Measurements from ENCODE around the gene CCDC191. TPM values are rescaled to one million over a fixed set of nuclear protein-coding genes. Genes with fewer than 3 reads are reported as not detected.

The CCDC191 gene
- total RNA-seq, 4 donors from 2014 or later = 5.7 to 27.7 (median 11.7) TPM

DNA sequence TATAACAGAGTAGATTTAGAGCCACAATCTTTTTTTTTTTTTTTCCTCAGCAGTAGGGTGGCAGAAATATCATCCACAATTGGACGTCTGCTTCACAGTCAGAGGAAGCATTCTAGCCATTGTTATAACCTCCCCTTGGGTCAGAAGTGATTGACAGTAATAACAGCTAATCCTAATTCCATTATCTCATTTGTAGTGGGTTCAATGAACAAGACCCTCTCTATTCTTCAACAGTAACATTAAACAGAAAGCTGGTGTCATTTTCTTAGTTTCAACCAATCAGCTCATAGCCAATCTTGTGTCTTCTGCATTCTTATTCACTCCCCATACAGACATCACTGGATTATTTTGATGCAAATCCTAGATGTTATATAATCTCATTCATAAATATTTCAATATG, 44.8 kb upstream of the CCDC191 start:
- DNase-seq = no peak
- no peaks in the 10 kb centered on the region for H3K36me3 ChIP-seq
- no peaks in the 10 kb centered on the region for H3K27me3 ChIP-seq
- in situ Hi-C loops (cut with MboI; ENCODE audit: low pct_ligation_motif_present in 1 of 4, low pct_unique_long_range_greater_than_20kb in 1 of 4, low sequenced_read_pairs in 3 of 4) = no loop called here
- no peaks in the 10 kb centered on the region for H3K4me1 ChIP-seq
- intact Hi-C loops (cut with DNase I; ENCODE audit: low total_unique reads) = no loop called here
- no peak overlapping the region for H3K27ac ChIP-seq
- TF ChIP-seq, protein P1, sequence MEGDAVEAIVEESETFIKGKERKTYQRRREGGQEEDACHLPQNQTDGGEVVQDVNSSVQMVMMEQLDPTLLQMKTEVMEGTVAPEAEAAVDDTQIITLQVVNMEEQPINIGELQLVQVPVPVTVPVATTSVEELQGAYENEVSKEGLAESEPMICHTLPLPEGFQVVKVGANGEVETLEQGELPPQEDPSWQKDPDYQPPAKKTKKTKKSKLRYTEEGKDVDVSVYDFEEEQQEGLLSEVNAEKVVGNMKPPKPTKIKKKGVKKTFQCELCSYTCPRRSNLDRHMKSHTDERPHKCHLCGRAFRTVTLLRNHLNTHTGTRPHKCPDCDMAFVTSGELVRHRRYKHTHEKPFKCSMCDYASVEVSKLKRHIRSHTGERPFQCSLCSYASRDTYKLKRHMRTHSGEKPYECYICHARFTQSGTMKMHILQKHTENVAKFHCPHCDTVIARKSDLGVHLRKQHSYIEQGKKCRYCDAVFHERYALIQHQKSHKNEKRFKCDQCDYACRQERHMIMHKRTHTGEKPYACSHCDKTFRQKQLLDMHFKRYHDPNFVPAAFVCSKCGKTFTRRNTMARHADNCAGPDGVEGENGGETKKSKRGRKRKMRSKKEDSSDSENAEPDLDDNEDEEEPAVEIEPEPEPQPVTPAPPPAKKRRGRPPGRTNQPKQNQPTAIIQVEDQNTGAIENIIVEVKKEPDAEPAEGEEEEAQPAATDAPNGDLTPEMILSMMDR (IDR thresholded peaks at IDR 0.05) = no peak
- TF ChIP-seq POLR2AphosphoS5 (IDR thresholded peaks at IDR 0.05) (no peak), EP300 (IDR thresholded peaks at IDR 0.05; ENCODE audit: low read depth) (no peak), POLR2A (IDR thresholded peaks at IDR 0.05) (no peak)
- 44 to 66% methylated on average over 1 of the region's 1 CpG for WGBS, 2 donors (ENCODE audit: low coverage in 1 of 2)
- H3K4me3 ChIP-seq = no peak overlapping the region
- H3K9me3 ChIP-seq = no peaks in the 10 kb centered on the region

DNA sequence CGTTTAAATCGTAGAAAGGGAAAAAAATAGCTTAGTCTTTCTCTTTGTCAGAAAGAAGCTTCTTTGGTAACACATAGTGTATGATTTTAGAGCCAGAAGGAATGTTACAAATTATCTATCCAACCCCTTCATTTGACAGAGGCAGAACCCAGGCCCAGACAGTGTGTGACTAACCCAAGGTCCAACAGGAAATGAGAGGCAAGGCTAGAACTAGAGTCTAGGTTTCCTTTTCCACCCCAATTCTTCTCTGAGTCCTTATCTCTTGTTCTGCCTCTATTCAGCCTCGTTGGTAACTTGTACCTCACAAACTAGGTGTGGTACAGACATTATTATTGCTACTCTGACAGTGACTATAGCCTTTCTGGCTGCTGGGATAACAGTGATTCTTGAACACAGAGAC, 39.5 kb upstream of the CCDC191 start:
- WGBS, 2 donors (ENCODE audit: low coverage in 1 of 2) = 68 to 71% methylated on average over 3 of the region's 3 CpGs
- intact Hi-C loops (cut with DNase I; ENCODE audit: low total_unique reads) = no loop called here
- TF ChIP-seq POLR2AphosphoS5 (IDR thresholded peaks at IDR 0.05) (no peak), POLR2A (IDR thresholded peaks at IDR 0.05) (no peak), EP300 (IDR thresholded peaks at IDR 0.05; ENCODE audit: low read depth) (no peak)
- TF ChIP-seq, protein P1 (IDR thresholded peaks at IDR 0.05) = no peak
- H3K4me3 ChIP-seq = no peak overlapping the region
- H3K27ac ChIP-seq = no peak overlapping the region
- in situ Hi-C loops (cut with MboI; ENCODE audit: low pct_ligation_motif_present in 1 of 4, low pct_unique_long_range_greater_than_20kb in 1 of 4, low sequenced_read_pairs in 3 of 4) = no loop called here
- H3K9me3 ChIP-seq = no peaks in the 10 kb centered on the region
- no peak for DNase-seq
- H3K27me3 ChIP-seq = no peaks in the 10 kb centered on the region
- H3K36me3 ChIP-seq = no peaks in the 10 kb centered on the region
- no peaks in the 10 kb centered on the region for H3K4me1 ChIP-seq

- Histone ChIP-seq H3K36me3 (no peaks in the 10 kb centered on the region), H3K27me3 (no peaks in the 10 kb centered on the region), H3K4me1 (no peaks in the 10 kb centered on the region), H3K4me3 (no peak overlapping the region), H3K9me3 (no peaks in the 10 kb centered on the region), H3K27ac (no peak overlapping the region)
- WGBS, 2 donors (ENCODE audit: low coverage in 1 of 2) = 0 to 54% methylated on average over 1 to 2 of the region's 2 CpGs
- TF ChIP-seq POLR2AphosphoS5 (IDR thresholded peaks at IDR 0.05) (no peak), EP300 (IDR thresholded peaks at IDR 0.05; ENCODE audit: low read depth) (no peak), POLR2A (IDR thresholded peaks at IDR 0.05) (no peak)
- TF ChIP-seq, protein P1 (IDR thresholded peaks at IDR 0.05) = no peak
- intact Hi-C loops (cut with DNase I; ENCODE audit: low total_unique reads) = no loop called here
- in situ Hi-C loops (cut with MboI; ENCODE audit: low pct_ligation_motif_present in 1 of 4, low pct_unique_long_range_greater_than_20kb in 1 of 4, low sequenced_read_pairs in 3 of 4) = no loop called here
- DNase-seq = peak; percentile 16
Observed at GRCh38 chr3:114093596-114093995, 37.3 kb upstream of the CCDC191 start.

- Histone ChIP-seq H3K9me3 (no peaks in the 10 kb centered on the region), H3K27ac (no peak overlapping the region), H3K4me3 (no peak overlapping the region), H3K4me1 (no peaks in the 10 kb centered on the region), H3K36me3 (peaks cover 0 to under 1% (median 0%) of the 10 kb centered on the region in 4 donors), H3K27me3 (no peaks in the 10 kb centered on the region)
- DNase-seq = no peak
- WGBS, 2 donors (ENCODE audit: low coverage in 1 of 2) = 41 to 48% methylated on average over 2 to 3 of the region's 3 CpGs
- intact Hi-C loops (cut with DNase I; ENCODE audit: low total_unique reads) = no loop called here
- in situ Hi-C loops (cut with MboI; ENCODE audit: low pct_ligation_motif_present in 1 of 4, low pct_unique_long_range_greater_than_20kb in 1 of 4, low sequenced_read_pairs in 3 of 4) = no loop called here
- TF ChIP-seq, protein P1 (IDR thresholded peaks at IDR 0.05) = no peak
- TF ChIP-seq EP300 (IDR thresholded peaks at IDR 0.05; ENCODE audit: low read depth) = no peak
- TF ChIP-seq POLR2AphosphoS5 (IDR thresholded peaks at IDR 0.05) = no peak
- no peak for TF ChIP-seq POLR2A (IDR thresholded peaks at IDR 0.05)
Observed at GRCh38 chr3:114093016-114093380, 36.7 kb upstream of the CCDC191 start.
